ENCODE data around the gene MGAT4B. TPM values are rescaled to one million over a fixed set of nuclear protein-coding genes. Genes with fewer than 3 reads are reported as not detected.

MGAT4B gene
- total RNA-seq, 1 experiment from 2014 or later, result 613 TPM

- no peaks in the 10 kb centered on the region for H3K9me3 Mint-ChIP-seq (ENCODE audit: low read depth, unreplicated experiment)
Observed at GRCh38 chr5:179804555-179804947, 2.1 kb downstream of the MGAT4B start.

GRCh38 chr5:179803651-179804554, 2.8 kb downstream of the MGAT4B start:
- intact Hi-C loops (cut with micrococcal nuclease; ENCODE audit: unreplicated experiment), result loop anchor here (2.0 to 5.0 kb wide), 2 partner anchors 17 to 182 kb away; partner anchors contain the start of genes HNRNPH1 and SQSTM1
- peak overlapping the region; percentile 95 for H3K4me3 Mint-ChIP-seq (ENCODE audit: low read depth, unreplicated experiment)
- H3K27ac Mint-ChIP-seq (ENCODE audit: unreplicated experiment), result peak overlapping the region; percentile 93

More at GRCh38 chr5:179804555-179804947, 2.1 kb downstream of the MGAT4B start:
- peak overlapping the region; percentile 93 for H3K27ac Mint-ChIP-seq (ENCODE audit: unreplicated experiment)
- H3K36me3 Mint-ChIP-seq (ENCODE audit: insufficient read depth, unreplicated experiment), result peaks cover 88% of the 10 kb centered on the region
- BruUV-seq (replicated peaks), result no TSS peak
- no peaks in the 10 kb centered on the region for H3K27me3 Mint-ChIP-seq (ENCODE audit: unreplicated experiment)
- no peak for DNase-seq
- CTCF ChIA-PET, result no interaction called here
- peak overlapping the region; percentile 95 for H3K4me3 Mint-ChIP-seq (ENCODE audit: low read depth, unreplicated experiment)
- TF ChIP-seq CTCF (IDR thresholded peaks at IDR 0.05; ENCODE audit: unreplicated experiment), result no peak
- intact Hi-C loops (cut with micrococcal nuclease; ENCODE audit: unreplicated experiment), result loop anchor here (2.0 to 5.0 kb wide), 2 partner anchors 16 to 182 kb away; partner anchors contain the start of genes HNRNPH1 and SQSTM1
- H3K4me1 Mint-ChIP-seq (ENCODE audit: low read depth, unreplicated experiment), result peaks cover 26% of the 10 kb centered on the region

GRCh38 chr5:179802950-179803562, 3.6 kb downstream of the MGAT4B start:
- Mint-ChIP-seq H3K27ac (ENCODE audit: unreplicated experiment) (peak overlapping the region; percentile 93), H3K4me3 (ENCODE audit: low read depth, unreplicated experiment) (peak overlapping the region; percentile 95)
- no TSS peak for BruUV-seq (replicated peaks)

More at GRCh38 chr5:179803651-179804554, 2.8 kb downstream of the MGAT4B start:
- H3K36me3 Mint-ChIP-seq (ENCODE audit: insufficient read depth, unreplicated experiment), result peaks cover 95% of the 10 kb centered on the region
- no peaks in the 10 kb centered on the region for H3K9me3 Mint-ChIP-seq (ENCODE audit: low read depth, unreplicated experiment)
- no peak for TF ChIP-seq CTCF (IDR thresholded peaks at IDR 0.05; ENCODE audit: unreplicated experiment)
- CTCF ChIA-PET, result no interaction called here
- DNase-seq, result no peak
- H3K27me3 Mint-ChIP-seq (ENCODE audit: unreplicated experiment), result no peaks in the 10 kb centered on the region
- H3K4me1 Mint-ChIP-seq (ENCODE audit: low read depth, unreplicated experiment), result peaks cover 26% of the 10 kb centered on the region
- BruUV-seq (replicated peaks), result no TSS peak

More at GRCh38 chr5:179802950-179803562, 3.6 kb downstream of the MGAT4B start:
- intact Hi-C loops (cut with micrococcal nuclease; ENCODE audit: unreplicated experiment), result loop anchor here (5.0 kb wide), 1 partner anchor 181 kb away; the partner anchor contains the start of gene HNRNPH1
- Mint-ChIP-seq H3K27me3 (ENCODE audit: unreplicated experiment) (no peaks in the 10 kb centered on the region), H3K36me3 (ENCODE audit: insufficient read depth, unreplicated experiment) (peaks cover 98% of the 10 kb centered on the region), H3K9me3 (ENCODE audit: low read depth, unreplicated experiment) (no peaks in the 10 kb centered on the region), H3K4me1 (ENCODE audit: low read depth, unreplicated experiment) (peaks cover 26% of the 10 kb centered on the region)
- CTCF ChIA-PET, result no interaction called here
- no peak for DNase-seq
- TF ChIP-seq CTCF (IDR thresholded peaks at IDR 0.05; ENCODE audit: unreplicated experiment), result no peak
